ENCODE results near the gene DHX34.

GRCh38 chr19:47373246-47374240, 24.4 kb downstream of the DHX34 start:
- TF ChIP-seq POLR2A (IDR thresholded peaks at IDR 0.05), result no peak
- no peak for TF ChIP-seq CTCF (IDR thresholded peaks at IDR 0.05)

Data from esophagus squamous epithelium (tissue), 4 donors.